SK-N-SH (cell line): Measurements from ENCODE around the gene DUOX2. TPM values are rescaled to one million over a fixed set of nuclear protein-coding genes. Genes with fewer than 3 reads are reported as not detected.

Source experiments
- CTCF ChIA-PET: fragments of 300-600, 350-600 bp; formaldehyde crosslinking; extraction: SDS; loops from one replicate; lab custom pipeline; 2021; lab: Yijun Ruan, JAX
- POLR2A ChIA-PET: fragments of 350-600 bp; sonication (Branson Sonifier 250); formaldehyde crosslinking; extraction: SDS; loops from one replicate; lab custom pipeline; 2020; ENCODE audit warnings: antibody characterized with exemption, inconsistent platforms; lab: Yijun Ruan, JAX
- DNase-seq: peaks from one replicate; pipeline ENCODE4 v3.0.0; 2012
- H2AFZ ChIP-seq: fragments of 200-600 bp; sonication (generic); 2 replicates; pipeline ENCODE4 v1.8.1; 2016; ENCODE audit warnings: antibody characterized with exemption, mild to moderate bottlenecking, low read depth
- H3F3A ChIP-seq: fragments of 200-600 bp; sonication (generic); replicated peaks from 2 replicates; pipeline ENCODE3; 2016; ENCODE audit warnings: antibody characterized with exemption, mild to moderate bottlenecking; ENCODE audit not compliant: insufficient read depth
- H3K27ac ChIP-seq, 2 experiments: fragments of 200-500 bp in 1 of 2; fragments of 200-600 bp in 1 of 2; sonication (Bioruptor generic) in 1 of 2; sonication (generic), shearing (Covaris generic) in 1 of 2; 2 replicates each; pipeline versions ENCODE4 v1.5.1 to v1.6.1; 2014 to 2016; ENCODE audit warnings: low read depth in 2 of 2, inconsistent platforms in 1 of 2, low read length in 1 of 2, mild to moderate bottlenecking in 1 of 2, mixed read lengths in 1 of 2
- H3K27me3 ChIP-seq: fragments of 200-600 bp; sonication (generic), shearing (Covaris generic); 2 replicates; pipeline ENCODE4 v1.6.1; 2016; ENCODE audit warnings: mixed run types; ENCODE audit not compliant: insufficient read depth
- H3K36me3 ChIP-seq, 2 experiments: fragments of 200-500 bp in 1 of 2; fragments of 200-600 bp in 1 of 2; sonication (Bioruptor generic) in 1 of 2; sonication (generic) in 1 of 2; replicated peaks in 1 of 2; 2 replicates each; pipeline versions ENCODE3 to v1.5.1; 2014 to 2016; ENCODE audit warnings: low read length in 1 of 2, mild to moderate bottlenecking in 1 of 2; ENCODE audit not compliant: insufficient read depth in 2 of 2, control insufficient read depth in 1 of 2
- H3K4me1 ChIP-seq, 2 experiments: fragments of 200-500 bp in 1 of 2; fragments of 200-600 bp in 1 of 2; sonication (Bioruptor generic) in 1 of 2; sonication (generic), shearing (Covaris generic) in 1 of 2; 2 replicates each; pipeline versions ENCODE4 v1.5.1 to v1.6.1; 2014 to 2016; ENCODE audit warnings: low read depth in 1 of 2, low read length in 1 of 2, mixed run types in 1 of 2; ENCODE audit not compliant: insufficient read depth in 2 of 2, control insufficient read depth in 1 of 2
- H3K4me2 ChIP-seq: fragments of 200-600 bp; sonication (generic), shearing (Covaris generic); 2 replicates; pipeline ENCODE4 v1.6.1; 2017; ENCODE audit warnings: mixed run types
- H3K4me3 ChIP-seq, 2 experiments: fragments of 200-500 bp in 1 of 2; fragments of 200-600 bp in 1 of 2; sonication (Bioruptor generic) in 1 of 2; sonication (generic), shearing (Covaris generic) in 1 of 2; 2 replicates each; pipeline versions ENCODE4 v1.5.1 to v1.8.1; 2014 to 2016; ENCODE audit warnings: low read depth in 2 of 2, inconsistent platforms in 1 of 2, low read length in 1 of 2, mild to moderate bottlenecking in 1 of 2, mixed read lengths in 1 of 2, moderate library complexity in 1 of 2
- H3K79me2 ChIP-seq: fragments of 200-600 bp; sonication (generic); 2 replicates; pipeline ENCODE4 v1.8.1; 2017; ENCODE audit warnings: mild to moderate bottlenecking; ENCODE audit not compliant: insufficient read depth
- H3K9ac ChIP-seq: fragments of 200-600 bp; sonication (generic); 2 replicates; pipeline ENCODE4 v1.6.1; 2017; ENCODE audit warnings: mixed run types
- H3K9me2 ChIP-seq: fragments of 200-600 bp; sonication (generic); 2 replicates; pipeline ENCODE4 v1.6.1; 2017; ENCODE audit warnings: mixed run types
- H3K9me3 ChIP-seq: fragments of 200-600 bp; sonication (generic); 2 replicates; pipeline ENCODE4 v1.6.1; 2017; ENCODE audit warnings: mixed run types, mild to moderate bottlenecking, moderate library complexity
- H4K20me1 ChIP-seq: fragments of 200-600 bp; sonication (generic); 2 replicates; pipeline ENCODE4 v1.6.1; 2017; ENCODE audit warnings: mild to moderate bottlenecking, mixed run types; ENCODE audit not compliant: insufficient read depth
- CHD2 ChIP-seq: fragments of 150-350 bp; IDR thresholded peaks from 2 replicates; pipeline ENCODE4 v1.6.1; 2018; ENCODE audit warnings: low read length; ENCODE audit not compliant: partially characterized antibody
- CTCF ChIP-seq: fragments of 200-600 bp; sonication (generic); IDR thresholded peaks from 2 replicates; pipeline ENCODE4 v1.6.1; 2017; ENCODE audit warnings: antibody characterized with exemption, mild to moderate bottlenecking, moderate library complexity
- FOSL2 ChIP-seq: IDR thresholded peaks from 2 replicates; pipeline ENCODE4 v1.4.0; 2012; ENCODE audit warnings: low read depth, mild to moderate bottlenecking, moderate library complexity, borderline replicate concordance
- GATA2 ChIP-seq: sonication (generic); formaldehyde crosslinking; IDR thresholded peaks from 2 replicates; pipeline ENCODE4 v1.5.0; 2020; ENCODE audit warnings: mild to moderate bottlenecking, missing genetic modification reagents
- JUND ChIP-seq: IDR thresholded peaks from 2 replicates; pipeline ENCODE4 v1.4.0; 2012
- MAX ChIP-seq: IDR thresholded peaks from 2 replicates; pipeline ENCODE4 v1.4.0; 2012; ENCODE audit warnings: low read depth
- MXI1 ChIP-seq: IDR thresholded peaks from 2 replicates; pipeline ENCODE4 v1.6.1; 2012; ENCODE audit warnings: mild to moderate bottlenecking, low read depth, low read length, improper control_type of control experiment
- PBX3 ChIP-seq: IDR thresholded peaks from 2 replicates; pipeline ENCODE4; 2012
- POLR2AphosphoS5 ChIP-seq: IDR thresholded peaks from 2 replicates; pipeline ENCODE4 v1.6.1; 2012; ENCODE audit warnings: low read depth, low read length
- RCOR1 ChIP-seq: fragments of 150-350 bp; IDR thresholded peaks from 2 replicates; pipeline ENCODE4 v1.6.1; 2017; ENCODE audit warnings: antibody characterized with exemption, low read length
- RFX5 ChIP-seq: IDR thresholded peaks from 2 replicates; pipeline ENCODE4 v1.6.1; 2012; ENCODE audit warnings: mild to moderate bottlenecking, improper control_type of control experiment, low read length
- RXRA ChIP-seq: IDR thresholded peaks from 2 replicates; pipeline ENCODE4 v1.4.0; 2012; ENCODE audit warnings: low read depth, mild to moderate bottlenecking, borderline replicate concordance
- SMC3 ChIP-seq: IDR thresholded peaks from 2 replicates; pipeline ENCODE4 v1.6.1; 2012; ENCODE audit warnings: low read depth, low read length, improper control_type of control experiment
- TAF1 ChIP-seq: IDR thresholded peaks from 2 replicates; pipeline ENCODE4 v1.6.1; 2012; ENCODE audit warnings: low read depth, mild to moderate bottlenecking, low read length, moderate library complexity, borderline replicate concordance
- TEAD4 ChIP-seq: IDR thresholded peaks from 2 replicates; pipeline ENCODE4 v1.4.0; 2012; ENCODE audit warnings: mild to moderate bottlenecking, borderline replicate concordance; ENCODE audit not compliant: insufficient read depth
- USF2 ChIP-seq: fragments of 150-350 bp; IDR thresholded peaks from 2 replicates; pipeline ENCODE4 v1.6.1; 2017; ENCODE audit warnings: antibody characterized with exemption, low read length, low read depth, borderline replicate concordance
- YY1 ChIP-seq: IDR thresholded peaks from 2 replicates; pipeline ENCODE4 v1.4.0; 2012; ENCODE audit warnings: low read depth, mild to moderate bottlenecking
- ZBTB33 ChIP-seq: IDR thresholded peaks from 2 replicates; pipeline ENCODE4 v1.4.0; 2012; ENCODE audit warnings: low read depth, borderline replicate concordance
- WGBS: methylation state at CpG from one replicate; pipeline ENCODE4 v1.1.6; 2017; ENCODE audit warnings: low lambda C conversion rate; 5-methylcytosine and 5-hydroxymethylcytosine counted together
- polyA plus RNA-seq, 3 experiments: library from polyadenylated mRNA; depleted of rRNA; stranded (reverse); fragments of >200 nt; gene quantifications; 2 replicates each; pipeline ENCODE4 v1.2.3, GENCODE V29; 2012

DUOX2 gene
- polyA plus RNA-seq, 1 of the 3 experiments (the other 2 are of a cell fraction), result not detected

- H3K27me3 ChIP-seq, result no peaks in the 10 kb centered on the region
- H4K20me1 ChIP-seq, result no peaks in the 10 kb centered on the region
- no peak for DNase-seq
- H3K79me2 ChIP-seq, result peaks cover 10% of the 10 kb centered on the region; the same call in 1 of the 2 replicates
- H3K4me3 ChIP-seq, result no peak overlapping the region
- H3K36me3 ChIP-seq, result no peaks in the 10 kb centered on the region
- no peak overlapping the region for H2AFZ ChIP-seq
- ChIA-PET POLR2A (interaction anchor here (1.0 to 2.0 kb wide), 10 partner anchors 15 to 239 kb away, joined by 3 to 31 read pairs (median 6); partner anchors contain the start of gene SHF), CTCF (interaction anchor here (0.6 to 10.7 kb wide), 43 partner anchors 8 to 896 kb away, joined by 3 to 226 read pairs (median 4); partner anchors contain the start of gene SHF)
- TF ChIP-seq GATA2 (CRISPR knock-in tag), result no peak
- TF ChIP-seq ZBTB33, result no peak
- no peak for TF ChIP-seq SMC3
- no peak for TF ChIP-seq RCOR1
- no peak for TF ChIP-seq USF2
- TF ChIP-seq RFX5, result no peak
- TF ChIP-seq TAF1, result no peak
- no peak for TF ChIP-seq CHD2
- TF ChIP-seq POLR2AphosphoS5, result no peak
- no peak for TF ChIP-seq MAX
- TF ChIP-seq FOSL2, result no peak
- no peak for TF ChIP-seq CTCF
- TF ChIP-seq YY1, result no peak
- TF ChIP-seq RXRA, result no peak
- TF ChIP-seq PBX3, result no peak
- TF ChIP-seq TEAD4, result no peak
- TF ChIP-seq MXI1, result no peak
- TF ChIP-seq JUND, result no peak
- H3K4me2 ChIP-seq, result no peak overlapping the region
- WGBS, result 83% methylated on average over 9 of the region's 9 CpGs
- H3K9me2 ChIP-seq, result no peaks in the 10 kb centered on the region
- no peak overlapping the region for H3K9ac ChIP-seq
- peaks cover 6% of the 10 kb centered on the region for H3F3A ChIP-seq
- peaks cover 16 to 39% of the 10 kb centered on the region in 2 experiments for H3K4me1 ChIP-seq
- H3K27ac ChIP-seq, result no peak overlapping the region; a peak in 1 of 4 replicates
- H3K9me3 ChIP-seq, result no peaks in the 10 kb centered on the region
Observed at GRCh38 chr15:45163508-45163856, 49.5 kb upstream of the DUOX2 start.
